PC-9 (cell line): Measurements from ENCODE around the gene TARDBP. TPM values are rescaled to one million over a fixed set of nuclear protein-coding genes. Genes with fewer than 3 reads are reported as not detected.

Experiments used
- BruUV-seq: library from RNA; stranded (reverse); fragments of 400-500 nt; replicated peaks from 2 replicates; lab custom pipeline; 2021; lab: Mats Ljungman, UMichigan
- CTCF ChIA-PET: fragments of 300-600 bp; sonication (Branson Sonifier 250); formaldehyde crosslinking; loops from one replicate; lab custom pipeline; 2022; ENCODE audit warnings: antibody characterized with exemption; lab: Charles Lee
- POLR2A ChIA-PET: fragments of 300-600 bp; sonication (Branson Sonifier 250); formaldehyde crosslinking; loops from one replicate; lab custom pipeline; 2022; ENCODE audit warnings: antibody characterized with exemption; ENCODE audit not compliant: unreplicated experiment; lab: Charles Lee
- DNase-seq, 2 experiments: peaks; one replicate each; pipeline versions ENCODE4 v3.0.0 to v3.0.0-alpha.2; 2015 to 2022; ENCODE audit warnings: mixed read lengths in 1 of 2
- H2AFZ ChIP-seq: fragments of 200-600 bp; sonication (generic); 2 replicates; pipeline ENCODE4 v1.8.1; 2017; ENCODE audit warnings: antibody characterized with exemption
- H3F3A ChIP-seq: fragments of 200-600 bp; sonication (generic); 2 replicates; pipeline ENCODE4 v1.8.1; 2017; ENCODE audit warnings: antibody characterized with exemption, mild to moderate bottlenecking, low read depth; ENCODE audit not compliant: insufficient read depth
- H3K27ac ChIP-seq: fragments of 200-600 bp; sonication (generic); 2 replicates; pipeline ENCODE4 v1.6.1; 2016; ENCODE audit warnings: mixed run types
- H3K27me3 ChIP-seq: fragments of 200-600 bp; sonication (generic); 2 replicates; pipeline ENCODE4 v1.6.1; 2016; ENCODE audit warnings: low read depth, mixed run types; ENCODE audit not compliant: insufficient read depth
- H3K36me3 ChIP-seq: fragments of 200-600 bp; sonication (generic); 2 replicates; pipeline ENCODE4 v1.6.1; 2016; ENCODE audit warnings: low read depth, mixed run types
- H3K4me1 ChIP-seq: fragments of 200-600 bp; sonication (generic); replicated peaks from 2 replicates; pipeline ENCODE4 v1.6.1; 2016; ENCODE audit warnings: mixed run types; ENCODE audit not compliant: insufficient read depth
- H3K4me2 ChIP-seq: fragments of 200-600 bp; sonication (generic); 2 replicates; pipeline ENCODE4 v1.6.1; 2017; ENCODE audit warnings: mixed run types
- H3K4me3 ChIP-seq: fragments of 200-600 bp; sonication (generic); 2 replicates; pipeline ENCODE4 v1.6.1; 2016; ENCODE audit warnings: mixed run types
- H3K79me2 ChIP-seq: fragments of 200-600 bp; sonication (generic); 2 replicates; pipeline ENCODE4 v1.6.1; 2017; ENCODE audit warnings: low read depth, mixed run types
- H3K9me2 ChIP-seq: fragments of 200-600 bp; sonication (generic); 2 replicates; pipeline ENCODE4 v1.8.1; 2017; ENCODE audit warnings: mild to moderate bottlenecking; ENCODE audit not compliant: insufficient read depth
- H3K9me3 ChIP-seq: fragments of 200-600 bp; sonication (generic); 2 replicates; pipeline ENCODE4 v1.8.1; 2016; ENCODE audit warnings: low read depth; ENCODE audit not compliant: insufficient read depth
- H4K20me1 ChIP-seq: fragments of 200-600 bp; sonication (generic); 2 replicates; pipeline ENCODE4 v1.8.1; 2017; ENCODE audit not compliant: insufficient read depth
- CTCF ChIP-seq: fragments of 200-600 bp; sonication (generic); conservative IDR thresholded peaks from 2 replicates; pipeline ENCODE4 v1.6.1; 2017; ENCODE audit warnings: mixed run types, antibody characterized with exemption, mild to moderate bottlenecking, moderate library complexity
- EZH2 ChIP-seq: fragments of 200-600 bp; sonication (generic); IDR thresholded peaks from 2 replicates; pipeline ENCODE4 v1.8.0; 2017; ENCODE audit warnings: antibody characterized with exemption, low read depth
- intact Hi-C: fragments of 100-400 bp; cut with micrococcal nuclease; formaldehyde crosslinking; loops from one replicate; pipeline ENCODE4 v1.10.0; 2022; ENCODE audit not compliant: unreplicated experiment
- total RNA-seq: library from RNA; stranded (reverse); gene quantifications from 2 replicates; pipeline ENCODE4 v1.2.3, GENCODE V29; 2021

TARDBP gene
- total RNA-seq, 1 experiment from 2014 or later = 142 TPM

- no peaks in the 10 kb centered on the region for H3K27me3 ChIP-seq
- peaks cover 25% of the 10 kb centered on the region for H3F3A ChIP-seq
- BruUV-seq = no TSS peak
- no peak for DNase-seq
- H2AFZ ChIP-seq = no peak overlapping the region
- no peaks in the 10 kb centered on the region for H3K79me2 ChIP-seq
- no peaks in the 10 kb centered on the region for H3K9me3 ChIP-seq
- H3K4me1 ChIP-seq = no peaks in the 10 kb centered on the region
- no peak overlapping the region for H3K4me2 ChIP-seq
- peaks cover 36% of the 10 kb centered on the region for H4K20me1 ChIP-seq
- no peak overlapping the region for H3K27ac ChIP-seq
- H3K36me3 ChIP-seq = peaks cover 33% of the 10 kb centered on the region; the same call in 1 of the 2 replicates
- TF ChIP-seq EZH2 (no peak), CTCF (no peak)
- H3K9me2 ChIP-seq = no peaks in the 10 kb centered on the region
- POLR2A ChIA-PET = no interaction called here
- no peak overlapping the region for H3K4me3 ChIP-seq
- CTCF ChIA-PET = no interaction called here
- intact Hi-C loops = no loop called here
Observed at GRCh38 chr1:11023201-11023600, 10.7 kb downstream of the TARDBP start.

GRCh38 chr1:11024154-11024873, 11.9 kb downstream of the TARDBP start:
- no peaks in the 10 kb centered on the region for H3K9me2 ChIP-seq
- ChIA-PET POLR2A (no interaction called here), CTCF (no interaction called here)
- H3K36me3 ChIP-seq = peaks cover 23% of the 10 kb centered on the region; the same call in 1 of the 2 replicates
- H3K79me2 ChIP-seq = no peaks in the 10 kb centered on the region
- no peaks in the 10 kb centered on the region for H3K4me1 ChIP-seq
- peaks cover 25% of the 10 kb centered on the region for H3F3A ChIP-seq
- DNase-seq = no peak
- no peaks in the 10 kb centered on the region for H3K9me3 ChIP-seq
- no peak overlapping the region for H2AFZ ChIP-seq
- no peaks in the 10 kb centered on the region for H3K27me3 ChIP-seq
- BruUV-seq = no TSS peak
- peaks cover 33% of the 10 kb centered on the region for H4K20me1 ChIP-seq
- no peak overlapping the region for H3K4me3 ChIP-seq
- no peak for TF ChIP-seq CTCF
- no peak for TF ChIP-seq EZH2
- H3K27ac ChIP-seq = no peak overlapping the region
- intact Hi-C loops = no loop called here
- no peak overlapping the region for H3K4me2 ChIP-seq

- peaks cover 27% of the 10 kb centered on the region for H3F3A ChIP-seq
- peaks cover 28% of the 10 kb centered on the region for H4K20me1 ChIP-seq
- H3K4me3 ChIP-seq = no peak overlapping the region
- TF ChIP-seq CTCF (no peak), EZH2 (no peak)
- H3K9me3 ChIP-seq = no peaks in the 10 kb centered on the region
- no peak overlapping the region for H2AFZ ChIP-seq
- H3K4me1 ChIP-seq = no peaks in the 10 kb centered on the region
- CTCF ChIA-PET = no interaction called here
- intact Hi-C loops = no loop called here
- H3K4me2 ChIP-seq = no peak overlapping the region
- no peaks in the 10 kb centered on the region for H3K9me2 ChIP-seq
- BruUV-seq = no TSS peak
- POLR2A ChIA-PET = no interaction called here
- peaks cover 23% of the 10 kb centered on the region; the same call in 1 of the 2 replicates for H3K36me3 ChIP-seq
- no peaks in the 10 kb centered on the region for H3K79me2 ChIP-seq
- no peaks in the 10 kb centered on the region for H3K27me3 ChIP-seq
- DNase-seq = no peak
- no peak overlapping the region for H3K27ac ChIP-seq
Observed at GRCh38 chr1:11024874-11025203, 12.4 kb downstream of the TARDBP start.
